ENCODE measurements around the gene C1D. TPM values are rescaled to one million over a fixed set of nuclear protein-coding genes. Genes with fewer than 3 reads are reported as not detected.

C1D gene
- total RNA-seq, 2 experiments from 2014 or later: 28.1 to 35.0 TPM

GRCh38 chr2:68098291-68098797 lies 35.5 kb upstream of the C1D start:
- peaks cover 7% of the 10 kb centered on the region for H3K4me1 Mint-ChIP-seq (ENCODE audit: low read depth)
- H3K4me3 Mint-ChIP-seq: no peak overlapping the region
- DNase-seq (no peak), ATAC-seq (no peak)
- intact Hi-C loops (cut with micrococcal nuclease): no loop called here
- H3K27me3 Mint-ChIP-seq: no peaks in the 10 kb centered on the region
- no peaks in the 10 kb centered on the region for H3K9me3 Mint-ChIP-seq
- no peak for TF ChIP-seq CTCF (IDR thresholded peaks at IDR 0.05)
- ChIA-PET POLR2A (no interaction called here), CTCF (interaction anchor here (1.9 kb wide), 1 partner anchor 24 kb away, joined by 8 read pairs; no protein-coding TSS in a partner anchor)
- no peaks in the 10 kb centered on the region for H3K36me3 Mint-ChIP-seq (ENCODE audit: low read depth)
- H3K27ac Mint-ChIP-seq: no peak overlapping the region

- H3K36me3 Mint-ChIP-seq (ENCODE audit: low read depth): no peaks in the 10 kb centered on the region
- CTCF ChIA-PET: interaction anchor here (0.6 to 1.2 kb wide), 2 partner anchors 26 to 28 kb away, joined by 3 read pairs; no protein-coding TSS in a partner anchor
- peaks cover 11% of the 10 kb centered on the region for H3K4me1 Mint-ChIP-seq (ENCODE audit: low read depth)
- no peaks in the 10 kb centered on the region for H3K9me3 Mint-ChIP-seq
- no peak for DNase-seq
- TF ChIP-seq CTCF (IDR thresholded peaks at IDR 0.05): no peak
- H3K4me3 Mint-ChIP-seq: no peak overlapping the region
- no peaks in the 10 kb centered on the region for H3K27me3 Mint-ChIP-seq
- H3K27ac Mint-ChIP-seq: no peak overlapping the region
- no peak for ATAC-seq
- POLR2A ChIA-PET: no interaction called here
- intact Hi-C loops (cut with micrococcal nuclease): no loop called here
Measured at GRCh38 chr2:68094111-68094510, 31.3 kb upstream of the C1D start.

- ChIA-PET CTCF (interaction anchor here (0.9 kb wide), 1 partner anchor 8 kb away, joined by 3 read pairs; no protein-coding TSS in a partner anchor), POLR2A (no interaction called here)
- Mint-ChIP-seq H3K27ac (no peak overlapping the region), H3K36me3 (ENCODE audit: low read depth) (no peaks in the 10 kb centered on the region), H3K4me3 (no peak overlapping the region), H3K9me3 (no peaks in the 10 kb centered on the region), H3K4me1 (ENCODE audit: low read depth) (peaks cover 8% of the 10 kb centered on the region), H3K27me3 (no peaks in the 10 kb centered on the region)
- DNase-seq (no peak), ATAC-seq (no peak)
- TF ChIP-seq CTCF (IDR thresholded peaks at IDR 0.05): no peak
- intact Hi-C loops (cut with micrococcal nuclease): no loop called here
Measured at GRCh38 chr2:68093634-68094033, 30.8 kb upstream of the C1D start.

- Mint-ChIP-seq H3K27ac (no peak overlapping the region), H3K36me3 (ENCODE audit: low read depth) (no peaks in the 10 kb centered on the region), H3K4me1 (ENCODE audit: low read depth) (peaks cover 8% of the 10 kb centered on the region), H3K27me3 (no peaks in the 10 kb centered on the region), H3K9me3 (no peaks in the 10 kb centered on the region), H3K4me3 (no peak overlapping the region)
- ATAC-seq (no peak), DNase-seq (no peak)
- CTCF ChIA-PET: no interaction called here
- TF ChIP-seq CTCF (IDR thresholded peaks at IDR 0.05): no peak
- POLR2A ChIA-PET: no interaction called here
- intact Hi-C loops (cut with micrococcal nuclease): no loop called here
Measured at GRCh38 chr2:68091439-68092034, 28.7 kb upstream of the C1D start.

- Mint-ChIP-seq H3K27me3 (no peaks in the 10 kb centered on the region), H3K4me3 (no peak overlapping the region), H3K36me3 (ENCODE audit: low read depth) (no peaks in the 10 kb centered on the region), H3K27ac (no peak overlapping the region), H3K9me3 (no peaks in the 10 kb centered on the region), H3K4me1 (ENCODE audit: low read depth) (peaks cover 8% of the 10 kb centered on the region)
- no peak for ATAC-seq
- CTCF ChIA-PET: interaction anchor here (0.7 to 1.5 kb wide), 3 partner anchors 27 to 854 kb away, joined by 3 read pairs; no protein-coding TSS in a partner anchor
- no peak for TF ChIP-seq CTCF (IDR thresholded peaks at IDR 0.05)
- POLR2A ChIA-PET: no interaction called here
- no peak for DNase-seq
- intact Hi-C loops (cut with micrococcal nuclease): no loop called here
Measured at GRCh38 chr2:68089961-68090360, 27.2 kb upstream of the C1D start.
